ENCODE data around the gene PADI3.

Gene PADI3

DNA sequence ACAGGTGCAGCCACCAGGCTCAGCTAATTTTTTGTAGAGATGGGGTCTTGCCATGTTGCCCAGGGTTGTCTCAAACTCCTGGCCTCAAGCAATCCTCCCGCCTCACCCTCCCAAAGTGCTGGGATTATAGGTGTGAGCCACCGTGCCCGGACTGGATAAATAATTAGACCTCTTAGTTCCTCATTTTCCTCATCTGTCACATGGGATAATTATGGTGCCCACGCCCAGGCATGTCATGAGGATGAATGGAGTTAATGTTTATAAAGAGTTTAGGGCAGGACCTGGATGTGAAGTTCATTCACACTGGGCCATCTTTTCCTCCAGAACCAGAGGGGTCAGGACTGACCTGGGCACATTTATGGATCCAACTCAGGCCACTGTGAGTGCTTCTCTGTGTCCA, 23.7 kb downstream of the PADI3 start:
- no peak for DNase-seq (ENCODE audit: low read depth in 2 of 2)

DNA sequence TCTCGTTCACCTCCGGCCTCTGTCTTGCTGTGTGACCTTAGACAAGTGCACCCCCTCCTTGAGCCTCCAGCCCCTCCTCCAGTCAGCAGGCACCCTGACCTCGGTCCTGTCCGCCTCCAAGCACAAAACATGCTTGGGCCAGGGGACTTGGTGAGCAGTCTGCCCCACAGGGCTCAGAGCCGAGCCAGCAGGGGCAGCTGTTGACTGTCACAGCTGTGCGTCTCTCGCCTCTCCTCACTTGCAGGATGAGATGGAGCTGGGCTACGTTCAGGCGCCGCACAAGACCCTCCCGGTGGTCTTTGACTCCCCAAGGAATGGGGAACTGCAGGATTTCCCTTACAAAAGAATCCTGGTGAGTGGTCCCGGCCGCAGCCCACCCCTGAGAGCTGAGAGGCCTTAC, 24.2 kb downstream of the PADI3 start:
- no peak for DNase-seq (ENCODE audit: low read depth in 2 of 2)

DNA sequence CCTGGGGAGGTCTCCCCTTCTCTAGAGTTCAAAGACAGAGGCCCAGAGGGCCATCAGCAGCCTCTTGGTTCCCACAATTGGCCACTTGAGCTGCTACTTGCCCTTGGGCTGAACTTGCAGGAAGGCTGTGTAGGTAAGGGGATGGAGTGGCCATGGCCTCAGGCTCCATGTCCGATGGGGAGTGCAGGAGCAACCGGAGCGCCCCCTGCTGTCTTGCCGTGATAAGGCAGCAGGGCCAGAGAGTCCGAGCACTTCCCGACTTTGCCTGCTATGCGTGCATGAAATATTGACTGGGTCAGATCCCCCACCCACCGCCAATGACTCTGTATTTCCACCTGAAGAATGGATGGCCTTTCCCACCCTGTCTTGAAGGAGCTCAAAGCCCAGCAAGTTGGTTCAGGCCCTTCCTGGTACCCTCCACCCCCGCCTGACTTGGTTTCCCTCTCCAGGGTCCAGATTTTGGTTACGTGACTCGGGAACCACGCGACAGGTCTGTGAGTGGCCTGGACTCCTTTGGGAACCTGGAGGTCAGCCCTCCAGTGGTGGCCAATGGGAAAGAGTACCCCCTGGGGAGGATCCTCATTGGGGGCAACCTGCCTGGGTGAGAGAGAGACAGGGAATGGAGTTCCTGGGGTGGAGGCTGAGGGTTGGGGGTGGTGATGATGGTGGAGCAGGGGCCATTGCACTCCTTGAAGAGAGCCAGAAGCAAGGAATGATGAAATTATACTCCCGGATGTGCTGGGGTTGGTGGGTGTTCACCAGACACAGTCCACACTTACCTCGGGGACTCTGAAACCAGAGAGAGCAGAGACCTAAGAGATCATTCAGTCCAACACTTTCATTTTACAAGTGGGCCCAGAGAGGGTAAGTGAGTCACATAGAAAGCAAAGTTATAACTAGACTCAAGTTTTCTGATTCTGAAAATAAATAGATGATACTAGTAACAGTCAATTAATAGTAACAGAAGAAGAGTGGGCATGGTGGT, 25.6 kb downstream of the PADI3 start:
- no peak for DNase-seq (ENCODE audit: low read depth in 2 of 2)

DNA sequence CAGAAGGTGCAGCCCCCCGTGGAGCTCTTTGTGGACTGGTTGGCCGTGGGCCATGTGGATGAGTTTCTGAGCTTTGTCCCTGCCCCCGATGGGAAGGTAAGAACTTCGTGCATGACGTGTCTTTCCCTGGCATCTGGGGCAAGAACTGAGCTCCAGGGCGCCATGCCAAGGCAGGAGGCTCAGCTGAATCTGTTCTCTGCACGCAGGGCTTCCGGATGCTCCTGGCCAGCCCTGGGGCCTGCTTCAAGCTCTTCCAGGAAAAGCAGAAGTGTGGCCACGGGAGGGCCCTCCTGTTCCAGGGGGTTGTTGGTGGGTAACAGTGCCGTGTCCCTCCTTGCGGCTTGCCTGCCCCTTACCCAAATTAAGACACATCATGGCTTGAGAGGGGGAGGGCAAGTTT, 27.7 kb downstream of the PADI3 start:
- DNase-seq (ENCODE audit: low read depth in 2 of 2), result no peak

DNA sequence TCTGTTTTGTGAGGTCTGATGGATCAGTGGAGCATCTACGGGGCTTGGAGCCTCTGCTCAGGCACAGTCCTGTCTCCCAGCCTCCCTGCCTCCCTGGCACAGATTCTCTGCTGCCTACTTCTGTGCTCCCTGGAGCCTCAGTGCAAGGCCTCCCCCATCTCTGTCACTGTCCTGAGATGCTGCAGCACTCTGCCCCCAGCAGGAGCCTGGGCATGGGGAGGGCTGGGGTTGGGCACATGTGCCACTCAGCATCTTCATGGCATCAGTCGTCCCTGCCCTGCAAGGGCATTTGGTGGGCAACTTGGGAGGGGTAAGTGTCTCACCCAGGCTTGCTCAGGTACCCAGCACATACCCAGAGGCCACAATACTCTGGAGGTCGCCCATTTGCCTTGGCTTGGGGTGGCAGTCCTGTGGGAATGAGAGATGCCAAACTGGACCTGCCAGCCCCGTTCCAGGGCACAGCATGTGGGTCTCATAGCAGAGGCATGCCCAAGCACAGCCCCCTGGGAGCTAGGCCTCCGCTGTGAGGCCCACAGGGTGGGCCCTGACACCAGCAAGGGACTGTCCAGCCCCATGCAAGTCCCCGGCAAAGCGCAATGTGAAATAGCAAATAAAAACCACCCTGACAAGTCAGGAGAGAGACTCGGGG, 28.7 kb downstream of the PADI3 start:
- no peak for DNase-seq (ENCODE audit: low read depth in 2 of 2)

DNA sequence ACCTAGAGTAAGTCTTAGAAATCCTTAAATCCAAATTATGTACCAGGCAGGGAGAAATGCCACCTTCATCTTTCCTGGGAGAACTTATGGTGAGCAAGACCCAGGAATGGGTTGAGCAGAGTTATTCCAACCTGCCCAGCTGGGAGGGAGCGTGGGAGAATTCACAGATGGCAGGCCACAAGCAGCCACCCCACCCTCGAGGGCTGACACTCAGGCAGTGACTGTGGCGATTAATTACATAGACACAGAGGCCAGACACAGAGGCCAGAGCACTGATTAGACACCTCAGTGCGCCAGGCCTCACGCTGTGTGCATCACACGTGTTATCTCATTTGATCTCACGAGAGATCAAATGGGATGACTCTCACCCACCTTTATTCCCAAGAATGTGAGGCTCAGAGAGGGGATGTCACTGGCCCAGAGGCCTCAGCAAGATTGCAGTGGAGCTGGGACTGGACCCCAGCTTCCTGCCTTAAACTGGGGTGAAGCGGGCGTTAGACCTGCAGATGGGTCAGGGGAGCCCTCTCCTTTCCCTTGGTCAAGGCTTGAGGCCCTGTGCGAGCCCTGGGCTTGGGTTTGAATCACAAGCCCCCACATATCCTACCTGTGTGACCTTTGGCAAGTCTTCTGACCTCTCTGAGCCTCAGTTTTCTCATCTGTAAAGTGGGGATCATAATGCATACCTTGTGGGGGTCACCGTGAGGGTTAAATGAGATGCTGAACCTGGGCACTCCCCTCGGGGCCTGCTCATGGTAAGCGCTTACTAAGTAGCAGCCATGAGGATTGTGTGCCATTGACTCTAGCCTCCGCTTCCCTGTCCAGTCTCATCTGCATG, 30.3 kb downstream of the PADI3 start:
- DNase-seq (ENCODE audit: low read depth in 2 of 2), result no peak

DNA sequence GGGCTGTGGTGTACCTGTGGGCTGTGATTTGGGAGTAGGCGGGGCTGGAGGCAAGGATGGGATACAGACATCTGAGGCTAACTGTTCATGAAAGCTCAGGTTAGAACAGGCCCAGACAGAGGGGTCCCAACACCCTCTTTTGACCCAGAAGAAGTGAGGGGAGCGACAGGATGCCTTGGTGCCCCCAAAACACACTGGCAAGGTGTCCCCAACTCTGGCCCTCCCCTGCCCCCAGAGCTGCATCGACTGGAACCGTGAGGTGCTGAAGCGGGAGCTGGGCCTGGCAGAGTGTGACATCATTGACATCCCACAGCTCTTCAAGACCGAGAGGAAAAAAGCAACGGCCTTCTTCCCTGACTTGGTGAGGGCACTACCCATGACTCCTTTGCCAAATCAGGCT, 31.5 kb downstream of the PADI3 start:
- no peak for DNase-seq (ENCODE audit: low read depth in 2 of 2)

DNA sequence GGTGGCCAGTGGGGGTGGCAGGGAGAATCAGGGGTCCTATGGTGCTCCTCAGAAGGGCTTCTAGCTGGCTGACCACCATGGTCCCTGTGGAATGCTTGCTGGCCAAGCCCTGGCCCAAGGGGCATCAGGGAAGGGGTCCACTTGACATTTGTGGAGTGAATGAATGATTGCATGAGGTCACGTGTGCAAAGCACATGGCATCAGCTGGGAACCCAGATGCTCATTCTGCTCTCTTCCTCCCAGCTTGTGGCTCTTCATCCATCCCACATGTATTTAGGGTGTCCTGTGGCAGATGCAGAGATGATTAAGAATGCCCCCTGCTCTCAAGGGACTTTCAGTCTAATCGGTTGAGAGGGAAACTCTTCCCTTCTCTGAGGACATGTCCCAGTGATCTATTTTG, 32.0 kb downstream of the PADI3 start:
- DNase-seq (ENCODE audit: low read depth in 2 of 2), result no peak

DNA sequence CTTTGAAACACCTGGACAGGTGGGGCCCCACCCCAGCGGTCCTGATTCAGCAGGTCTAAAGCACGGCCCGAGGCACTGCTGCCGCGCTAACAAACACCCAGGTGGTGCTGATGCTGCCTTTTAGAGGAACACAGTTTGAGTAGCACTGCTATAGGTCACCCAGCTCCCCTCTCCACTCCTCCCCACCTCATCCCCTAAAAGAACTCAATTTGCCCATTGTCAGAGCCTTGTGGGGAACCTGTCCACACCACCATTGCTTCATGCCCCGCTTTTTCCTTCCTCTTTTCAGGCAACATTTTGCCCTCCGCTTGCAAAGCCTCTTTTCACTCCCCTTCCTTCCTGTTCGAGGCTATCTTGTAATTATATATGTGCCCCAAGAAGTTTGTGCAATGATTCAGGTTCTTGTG, 32.9 kb downstream of the PADI3 start:
- no peak for DNase-seq (ENCODE audit: low read depth in 2 of 2)

DNA sequence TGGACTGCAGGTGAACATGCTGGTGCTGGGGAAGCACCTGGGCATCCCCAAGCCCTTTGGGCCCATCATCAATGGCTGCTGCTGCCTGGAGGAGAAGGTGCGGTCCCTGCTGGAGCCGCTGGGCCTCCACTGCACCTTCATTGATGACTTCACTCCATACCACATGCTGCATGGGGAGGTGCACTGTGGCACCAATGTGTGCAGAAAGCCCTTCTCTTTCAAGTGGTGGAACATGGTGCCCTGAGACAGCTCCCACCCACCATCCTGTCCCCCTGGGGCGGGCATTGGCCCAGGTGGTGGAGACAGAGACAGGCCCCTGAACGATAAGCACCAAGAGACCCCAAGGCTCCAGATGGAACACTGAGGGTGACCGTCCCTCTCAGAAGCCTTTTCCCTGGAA, 33.9 kb downstream of the PADI3 start:
- no peak for DNase-seq (ENCODE audit: low read depth in 2 of 2)

DNA sequence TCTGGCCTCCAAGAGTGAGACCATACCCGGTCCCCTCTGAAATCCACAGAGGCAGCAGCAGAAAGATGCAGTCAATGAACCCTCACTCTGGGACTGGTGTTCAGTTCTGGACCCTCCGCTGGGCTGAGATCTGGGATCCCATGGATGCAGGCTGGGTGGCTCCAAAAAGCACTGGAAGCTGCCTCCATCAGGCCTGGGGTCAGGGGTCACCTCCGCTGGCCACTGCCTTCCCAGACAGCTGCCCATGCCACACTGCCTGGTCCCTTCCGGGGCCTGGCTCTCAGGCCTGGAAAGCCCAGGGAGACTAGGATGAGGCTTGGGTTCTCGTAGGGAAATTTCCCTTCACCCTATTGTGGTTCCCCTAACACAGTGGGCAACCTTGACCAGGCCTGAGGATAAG, 37.7 kb downstream of the PADI3 start:
- no peak for DNase-seq (ENCODE audit: low read depth in 2 of 2)

DNA sequence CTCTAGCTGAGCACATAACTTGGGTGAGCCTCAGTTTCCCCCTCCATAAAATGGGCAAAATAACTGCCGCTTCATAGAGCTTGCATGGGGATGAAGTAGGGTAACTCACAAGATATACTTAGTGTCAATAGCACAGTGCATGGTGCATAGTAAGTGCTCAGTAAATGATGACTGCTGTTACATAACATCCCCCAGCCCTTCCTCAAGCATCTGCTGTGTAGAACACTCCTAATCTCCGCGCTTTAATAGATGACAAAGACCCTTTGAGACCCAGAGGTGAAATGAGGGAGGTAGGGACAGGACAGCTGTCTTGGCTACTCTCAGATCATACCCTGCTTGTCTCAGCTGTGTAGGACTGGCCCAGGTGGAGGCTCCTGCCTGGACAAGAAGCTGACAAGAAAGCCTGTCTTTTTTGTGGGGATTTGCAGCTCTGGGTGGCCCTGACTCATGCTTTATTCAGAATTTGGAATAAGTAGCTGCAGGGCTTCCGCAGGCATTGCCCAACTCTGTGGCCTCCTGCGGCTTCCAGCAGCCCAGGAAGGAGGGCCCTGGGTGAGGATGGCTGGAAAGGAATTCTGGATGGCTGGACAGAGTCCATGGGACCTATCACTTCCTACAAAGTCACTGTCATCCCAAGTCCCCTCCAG, 38.4 kb downstream of the PADI3 start:
- no peak for DNase-seq (ENCODE audit: low read depth in 2 of 2)

DNA sequence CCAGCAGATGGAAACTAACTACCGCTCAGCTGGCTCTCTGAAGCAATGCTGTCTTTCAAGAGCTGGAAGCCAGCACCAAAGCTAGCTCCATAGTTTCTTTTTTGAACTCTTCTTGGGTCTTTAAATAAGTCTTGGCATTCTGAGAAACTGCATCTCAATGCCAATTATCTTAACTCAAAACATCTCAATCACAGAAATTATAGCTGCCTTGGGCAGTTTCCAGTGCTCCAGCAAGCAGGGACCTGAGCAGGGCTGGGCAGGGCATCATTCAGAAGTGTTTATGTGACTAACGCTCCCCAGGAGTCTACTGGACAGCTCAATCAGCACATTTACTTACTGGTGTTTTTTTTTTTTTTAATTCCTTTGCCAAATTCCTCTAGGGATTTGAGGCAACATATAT, 40.8 kb downstream of the PADI3 start:
- DNase-seq (ENCODE audit: low read depth in 2 of 2), result no peak

DNA sequence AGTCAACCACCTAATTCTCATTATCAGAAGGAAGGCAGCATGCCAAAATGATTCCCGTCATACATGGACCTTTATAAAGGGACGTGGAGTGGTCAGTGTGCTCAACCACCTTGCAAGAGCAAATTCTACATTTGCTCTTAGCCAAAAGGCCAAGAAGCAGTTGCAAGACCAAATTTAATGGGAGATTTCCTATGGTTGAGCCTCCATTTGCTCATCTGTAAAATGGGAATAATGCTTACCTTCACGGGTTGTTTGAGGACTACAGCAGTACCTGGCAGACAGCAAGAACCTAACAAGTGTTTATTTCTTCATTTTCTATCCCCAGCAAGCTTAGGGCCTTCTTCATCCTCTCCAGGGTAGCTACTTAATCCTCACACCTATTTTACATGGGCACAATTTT, 41.7 kb downstream of the PADI3 start:
- DNase-seq (ENCODE audit: low read depth in 2 of 2), result no peak

DNA sequence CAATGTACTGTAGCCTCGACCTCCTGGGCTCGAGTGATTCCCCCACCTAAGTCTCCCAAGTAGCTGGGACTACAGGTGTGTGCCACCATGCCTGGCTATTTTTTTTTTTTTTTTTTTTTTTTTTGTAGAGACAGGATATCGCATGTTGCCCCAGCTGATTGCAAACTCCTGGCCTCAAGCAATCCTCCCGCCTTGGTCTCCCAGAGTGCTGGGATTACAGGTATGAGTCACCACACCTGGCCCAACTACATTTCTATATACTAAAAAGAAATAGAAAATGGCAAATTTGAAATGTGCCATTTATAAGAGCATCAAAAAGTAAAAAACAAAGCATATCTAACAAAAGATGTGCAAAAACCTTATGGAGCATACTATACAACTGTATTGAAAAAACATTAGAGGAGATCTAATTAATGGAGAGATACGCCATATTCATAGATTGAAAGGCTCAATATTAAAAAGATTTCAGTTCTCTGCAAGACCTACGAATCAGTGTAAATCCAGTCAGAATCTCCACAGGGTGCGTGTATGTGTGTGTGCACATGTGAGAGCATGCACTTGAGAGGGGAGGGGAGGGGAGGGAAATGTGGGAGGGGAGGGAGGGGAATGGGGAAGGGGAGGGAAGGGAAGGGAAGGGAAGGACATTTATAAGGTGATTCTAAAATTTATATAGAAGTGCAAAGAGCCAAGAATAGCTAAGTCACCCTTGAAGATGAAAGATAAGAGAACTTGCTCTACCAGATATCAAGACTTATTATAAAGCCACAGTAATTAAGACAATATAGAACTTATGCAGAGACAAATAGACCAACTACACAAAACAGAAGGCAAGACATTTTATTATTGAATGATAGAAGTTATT, 43.6 kb downstream of the PADI3 start:
- DNase-seq (ENCODE audit: low read depth in 2 of 2), result no peak

DNA sequence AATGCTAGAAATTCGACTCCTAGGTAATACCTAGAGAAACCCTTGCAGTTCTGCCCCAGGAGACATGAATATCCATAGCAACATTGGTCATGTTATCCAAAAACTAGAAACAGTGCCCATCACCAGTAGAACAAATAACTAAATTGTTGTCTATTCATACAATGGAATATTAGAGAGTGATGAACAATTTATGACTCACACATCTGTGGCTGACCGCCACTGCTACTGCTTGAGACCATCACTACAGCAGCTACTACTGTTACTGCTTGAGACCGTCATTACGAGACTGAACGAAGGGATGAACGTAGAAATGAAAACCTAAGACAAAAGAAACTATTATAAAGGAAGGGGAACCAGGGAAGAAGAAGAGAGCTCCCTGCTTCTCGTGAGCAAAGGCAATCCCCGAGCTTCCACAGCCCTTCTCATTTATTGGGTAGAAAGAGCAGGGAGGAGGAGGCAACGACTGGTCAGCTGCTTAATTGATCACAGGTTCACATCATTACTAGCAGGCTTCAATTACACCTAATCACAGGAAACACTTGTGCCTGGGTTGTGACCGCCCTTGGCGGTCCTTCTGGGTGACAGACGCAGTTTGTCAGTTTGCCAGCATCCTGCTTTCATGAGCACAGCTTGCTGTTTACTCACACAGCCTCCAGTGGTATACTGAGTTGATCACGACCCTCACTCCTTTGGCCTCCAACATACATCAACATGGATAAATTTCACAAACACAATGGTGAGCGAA, 45.0 kb downstream of the PADI3 start:
- DNase-seq (ENCODE audit: low read depth in 2 of 2), result no peak

DNA sequence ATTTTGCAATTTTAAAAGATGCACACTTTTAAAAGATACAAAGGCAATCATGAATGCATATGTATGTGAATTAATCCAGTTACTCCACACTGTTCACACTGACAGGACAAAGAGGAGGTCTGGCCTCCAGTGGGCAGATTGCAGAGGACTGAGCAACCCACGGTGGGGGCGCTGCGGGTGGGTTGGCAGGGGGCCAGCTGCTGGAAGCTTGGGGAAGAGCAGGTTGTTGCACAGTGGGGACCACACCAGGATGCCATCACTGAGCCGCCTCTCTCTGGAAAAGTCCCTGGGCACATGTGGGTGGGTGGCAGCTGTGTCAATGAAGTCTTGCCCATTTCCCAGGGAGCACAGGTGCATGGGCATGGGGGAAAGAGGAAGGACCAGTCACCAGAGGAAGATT, 46.4 kb downstream of the PADI3 start:
- no peak for DNase-seq (ENCODE audit: low read depth in 2 of 2)

DNA sequence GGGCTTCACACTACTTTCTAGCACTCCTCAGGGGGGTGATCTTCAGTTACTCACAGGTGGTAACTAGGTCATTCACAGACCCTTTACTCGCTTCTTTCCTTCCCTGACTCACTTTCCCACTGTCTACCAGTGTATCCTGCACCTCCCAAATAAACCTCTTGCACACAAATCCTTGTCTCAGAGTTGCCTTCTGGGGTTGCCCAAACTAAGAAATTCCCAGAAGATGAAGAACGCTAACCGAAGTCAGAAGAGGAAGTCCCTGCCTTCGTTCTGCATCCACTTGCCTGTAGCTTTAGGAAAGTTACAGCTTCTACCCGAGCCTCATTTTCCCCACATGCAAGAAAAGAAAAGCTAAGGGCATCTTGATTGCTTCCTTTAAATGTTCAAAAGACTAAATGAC, 47.2 kb downstream of the PADI3 start:
- DNase-seq (ENCODE audit: low read depth in 2 of 2), result no peak

DNA sequence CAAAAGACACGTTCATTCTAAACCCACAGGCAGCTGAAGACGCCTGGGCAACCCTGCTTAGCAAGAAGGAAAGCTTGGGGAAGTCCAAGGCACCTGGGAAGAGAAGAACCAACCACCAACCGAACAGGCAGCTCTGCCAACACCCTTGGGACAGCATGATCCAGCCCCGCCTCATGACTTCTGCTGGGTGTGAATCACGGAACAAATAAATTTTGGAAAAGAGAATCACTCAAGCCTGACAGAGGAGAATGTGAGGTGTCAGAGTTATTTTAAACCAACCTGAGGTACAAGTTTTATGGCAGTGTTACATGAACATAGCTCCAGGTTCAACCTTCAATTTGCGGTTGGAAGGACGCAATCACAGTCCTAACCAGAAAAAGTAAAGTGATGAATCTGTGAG, 49.1 kb downstream of the PADI3 start:
- no peak for DNase-seq (ENCODE audit: low read depth in 2 of 2)

DNA sequence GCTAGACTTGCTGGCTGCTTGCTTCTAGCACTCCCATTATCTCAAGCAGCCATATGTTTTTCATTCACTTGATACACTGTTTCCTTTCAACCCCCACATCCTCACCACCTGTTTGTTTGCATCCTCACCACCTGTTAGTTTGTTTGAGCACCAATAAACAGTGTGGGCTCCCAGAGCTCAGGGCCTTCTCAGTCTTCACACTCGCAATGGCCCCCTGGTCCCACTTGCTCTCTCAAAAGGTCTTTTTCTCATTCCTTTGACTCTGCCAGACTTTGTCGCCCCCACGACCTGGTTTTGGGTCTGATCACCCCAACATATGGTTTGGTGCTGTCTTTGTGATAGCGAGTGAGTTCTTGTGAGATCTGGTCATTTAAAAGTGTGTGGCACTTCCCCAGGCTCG, 52.9 kb downstream of the PADI3 start:
- DNase-seq (ENCODE audit: low read depth in 2 of 2), result no peak
